K562 (cell line): ENCODE results near the gene WASL. TPM values are rescaled to one million over a fixed set of nuclear protein-coding genes. Genes with fewer than 3 reads are reported as not detected.

Source experiments
- ARHGAP35 ChIP-seq: fragments of 450-650 bp; IDR thresholded peaks from 2 replicates; pipeline ENCODE4 v1.6.1; 2018; ENCODE audit not compliant: partially characterized antibody
- ASH1L ChIP-seq: fragments of 450-650 bp; IDR thresholded peaks from 2 replicates; pipeline ENCODE4 v1.6.1; 2018; ENCODE audit warnings: borderline replicate concordance, mild to moderate bottlenecking, low read depth; ENCODE audit not compliant: partially characterized antibody
- ATF1 ChIP-seq, 2 experiments: fragments of 450-650 bp in 1 of 2; IDR thresholded peaks; 2 replicates each; pipeline ENCODE4 v1.6.1; 2016; ENCODE audit warnings: missing compliant biosample characterization in 1 of 2, missing genetic modification characterization in 1 of 2
- CREB1 ChIP-seq, 2 experiments: sonication (generic) in 1 of 2; formaldehyde crosslinking in 1 of 2; IDR thresholded peaks; 2 replicates each; pipeline versions ENCODE4 v1.6.1 to v1.8.0; 2012 to 2022; ENCODE audit warnings: inconsistent platforms in 1 of 2, mild to moderate bottlenecking in 1 of 2, missing genetic modification reagents in 1 of 2, moderate library complexity in 1 of 2
- CTCF ChIP-seq, 3 experiments: IDR thresholded peaks in 2 of 3; conservative IDR thresholded peaks in 1 of 3; 2 replicates each; pipeline ENCODE4 v1.5.1; 2011 to 2012; ENCODE audit warnings: low read length in 3 of 3, mild to moderate bottlenecking in 3 of 3, control low read depth in 2 of 3, improper control_type of control experiment in 1 of 3, inconsistent platforms in 1 of 3, low read depth in 1 of 3, mixed read lengths in 1 of 3, moderate library complexity in 1 of 3; ENCODE audit not compliant: insufficient read depth in 2 of 3
- GABPB2 ChIP-seq: fragments of 250-450 bp; sonication (Bioruptor Pico); conservative IDR thresholded peaks from 2 replicates; pipeline ENCODE4 v1.5.1; 2021; ENCODE audit warnings: mild to moderate bottlenecking
- HLTF ChIP-seq: fragments of 450-650 bp; IDR thresholded peaks from 2 replicates; pipeline ENCODE4 v1.6.1; 2016
- HMBOX1 ChIP-seq: sonication (generic); IDR thresholded peaks from 2 replicates; pipeline ENCODE4 v1.6.1; 2016
- HMG20B ChIP-seq: fragments of 250-450 bp; sonication (Bioruptor Pico); IDR thresholded peaks from 2 replicates; pipeline ENCODE4 v1.5.0; 2021; ENCODE audit warnings: mild to moderate bottlenecking
- NFIC ChIP-seq: fragments of 450-650 bp; IDR thresholded peaks from 2 replicates; pipeline ENCODE4 v1.6.1; 2017; ENCODE audit warnings: mild to moderate bottlenecking, inconsistent platforms
- NFIX ChIP-seq: fragments of 250-450 bp; sonication (Bioruptor Pico); IDR thresholded peaks from 2 replicates; pipeline ENCODE4 v1.4.0; 2020; ENCODE audit warnings: low read depth, mild to moderate bottlenecking, moderate library complexity
- OTX1 ChIP-seq: fragments of 450-650 bp; formaldehyde crosslinking; IDR thresholded peaks from 2 replicates; pipeline ENCODE4 v1.4.0; 2022; ENCODE audit warnings: mild to moderate bottlenecking
- PHTF2 ChIP-seq: fragments of 250-450 bp; sonication (Bioruptor Pico); IDR thresholded peaks from 2 replicates; pipeline ENCODE4 v1.5.0; 2021; ENCODE audit warnings: mild to moderate bottlenecking
- RAD51 ChIP-seq: fragments of 450-650 bp; IDR thresholded peaks from 2 replicates; pipeline ENCODE4 v1.7.1; 2016; ENCODE audit warnings: low read depth, mild to moderate bottlenecking, borderline replicate concordance
- RBBP5 ChIP-seq: fragments of 200-600 bp; sonication (generic); IDR thresholded peaks from 2 replicates; pipeline ENCODE4 v1.6.1; 2012; ENCODE audit warnings: borderline replicate concordance, mild to moderate bottlenecking, low read length, control low read depth, inconsistent platforms; ENCODE audit not compliant: insufficient read depth, poor library complexity, severe bottlenecking
- SMARCB1 ChIP-seq: IDR thresholded peaks from 2 replicates; pipeline ENCODE4 v1.6.1; 2011; ENCODE audit warnings: improper control_type of control experiment, low read depth; ENCODE audit not compliant: insufficient read length
- U2AF1 ChIP-seq: fragments of 200-400 bp; formaldehyde crosslinking; optimal IDR thresholded peaks from 2 replicates; pipeline ENCODE3; 2017; ENCODE audit warnings: mild to moderate bottlenecking, low read depth, low read length, moderate library complexity
- ZBTB49 ChIP-seq: sonication (generic); formaldehyde crosslinking; IDR thresholded peaks from 2 replicates; pipeline ENCODE4 v1.8.0; 2022; ENCODE audit warnings: missing genetic modification reagents, mild to moderate bottlenecking, borderline replicate concordance
- ZFP36 ChIP-seq: fragments of 150-350 bp; IDR thresholded peaks from 2 replicates; pipeline ENCODE4 v1.6.1; 2018; ENCODE audit warnings: low read length, low read depth; ENCODE audit not compliant: partially characterized antibody
- ZNF449 ChIP-seq: fragments of 250-450 bp; sonication (Bioruptor Pico); IDR thresholded peaks from 2 replicates; pipeline ENCODE4 v1.8.0; 2022; ENCODE audit warnings: moderate library complexity, mild to moderate bottlenecking, inconsistent platforms
- ZNF507 ChIP-seq: conservative IDR thresholded peaks from 2 replicates; pipeline ENCODE4 v1.6.1; 2017; ENCODE audit warnings: missing genetic modification characterization, missing compliant biosample characterization
- polyA plus RNA-seq, 8 experiments: library from polyadenylated mRNA; depleted of rRNA in 4 of 8; stranded (reverse) in 5 of 8; unstranded in 3 of 8; fragments of >200 nt; fragmentation: Nextera tagmentation in 2 of 8; fragmentation: Illumina TruSeq in 1 of 8; extraction: Ambion mirVana in 2 of 8; extraction: Trizol in 1 of 8; gene quantifications; 2 replicates each; pipeline versions ENCODE4 v1.2.1 to v1.2.3, GENCODE V29; 2011 to 2014; ENCODE audit warnings: inconsistent platforms in 1 of 8, missing spikeins in 1 of 8
- total RNA-seq, 7 experiments: library from RNA; depleted of rRNA in 6 of 7; stranded (reverse); fragments of >200 nt in 6 of 7; fragmentation: Illumina TruSeq in 2 of 7; extraction: Trizol in 2 of 7; gene quantifications; 2 replicates each; pipeline versions ENCODE4 v1.2.1 to v1.2.3, GENCODE V29; 2011 to 2021; ENCODE audit warnings: low replicate concordance in 1 of 7

The WASL gene
- total and polyA plus RNA-seq, 9 of the 15 experiments (the other 6 are each of a cell fraction or from before 2014, with no cell fraction given), result 3.2 to 13.9 (median 8.3) TPM

- peak; percentile 87 for TF ChIP-seq RBBP5
- TF ChIP-seq ZBTB49 (CRISPR knock-in tag), result no peak
- TF ChIP-seq ZFP36, result peak; percentile 22
- no peak for TF ChIP-seq ATF1 (CRISPR knock-in tag; IDR thresholded peaks at IDR 0.05)
- TF ChIP-seq ATF1 (tag; IDR thresholded peaks at IDR 0.05), result peak; percentile 86
- no peak for TF ChIP-seq SMARCB1
- TF ChIP-seq ZNF449 (CRISPR knock-in tag), result no peak
- TF ChIP-seq GABPB2 (CRISPR knock-in tag), result peak; percentile 89; the same call in 1 of the 2 replicates
- 0 out of 2 replicates have a peak, but pooled peaks have one; percentile 16 for TF ChIP-seq HMG20B (CRISPR knock-in tag)
- TF ChIP-seq U2AF1, result peak; percentile 94
- no peak for TF ChIP-seq HMBOX1
- peak; percentile 65; the same call in 1 of the 2 replicates for TF ChIP-seq HLTF
- TF ChIP-seq PHTF2, result no peak
- peak; percentile 66 for TF ChIP-seq CREB1 (IDR thresholded peaks at IDR 0.05)
- peak; percentile 69 for TF ChIP-seq CREB1 (CRISPR knock-in tag; IDR thresholded peaks at IDR 0.05)
- peak; percentile 92; the same call in 1 of the 2 replicates for TF ChIP-seq OTX1 (CRISPR knock-in tag)
- TF ChIP-seq CTCF (IDR thresholded peaks at IDR 0.05 in 2 of 3, conservative IDR thresholded peaks at IDR 0.05 in 1 of 3; ENCODE audit: insufficient read depth in 2 of 3, low read depth in 1 of 3, low read length in 3 of 3), result no peak; a peak in 1 of 6 replicates
- TF ChIP-seq ASH1L, result no peak
- no peak for TF ChIP-seq ARHGAP35
- peak; percentile 52; the same call in 1 of the 2 replicates for TF ChIP-seq NFIC
- TF ChIP-seq RAD51, result no peak
- no peak for TF ChIP-seq ZNF507 (tag)
- TF ChIP-seq NFIX, result no peak
Measured at GRCh38 chr7:123748734-123749536, at the start of gene WASL (continued).
